Left cardiac atrium (tissue), 4 donors: ENCODE data around the gene CMAS. TPM values are rescaled to one million over a fixed set of nuclear protein-coding genes. Genes with fewer than 3 reads are reported as not detected.
"Not testable (repeated sequence)": the region's sequence is repeated elsewhere in the genome, so short reads cannot be mapped to it uniquely, and the experiment has no call there.

ENCODE experiments used
- ATAC-seq, 2 donors: fragments of 200-7000 bp; cut with Tn5 transposase; one replicate each; pipeline ENCODE4 v1.9.1; 2020; ENCODE audit warnings: mild to moderate bottlenecking in 2 of 2, moderate library complexity in 2 of 2
- DNase-seq: peaks from one replicate; pipeline ENCODE4 v3.0.0-alpha.2; 2020
- intact Hi-C, 2 donors: fragments of 100-400 bp; cut with DNase I; formaldehyde crosslinking; loops; one replicate each; pipeline versions ENCODE4 v1.14.1 to v1.15.1; 2022 to 2023
- total RNA-seq, 2 donors: library from RNA; stranded (reverse); fragmentation: NEBNext Ultra II Directional; extraction: Animal tissue kit (Norgen Biotek cat#: 25700); gene quantifications; one replicate each; pipeline ENCODE4 v1.2.1, GENCODE V29; 2021
- donor health status: DM: no; HTN: yes; CAD: no.
- donor health status: DM: no; HTN: yes; CAD: no; lungs with severe emphysema.
- donor health status: DM: yes; HTN: yes; CAD: no.
- donor health status: Dilated cardiomyopathy.

CMAS gene
- total RNA-seq, 2 donors from 2014 or later: 42.2 to 48.0 TPM

GRCh38 chr12:22043943-22044342 is 2.1 kb upstream of the CMAS start:
- intact Hi-C loops: no loop called here
- no peak for DNase-seq
- ATAC-seq: no peak

GRCh38 chr12:22044391-22044790 is 1.6 kb upstream of the CMAS start:
- DNase-seq (no peak), ATAC-seq (no peak)
- intact Hi-C loops: no loop called here

- peak in 1 of 2 donors; percentile 46 for ATAC-seq
- intact Hi-C loops: no loop called here
Observed at GRCh38 chr12:22046968-22047390, 961 bp downstream of the CMAS start.

GRCh38 chr12:22047494-22047893 is 1.5 kb downstream of the CMAS start:
- DNase-seq (no peak), ATAC-seq (no peak)
- intact Hi-C loops: no loop called here

More at GRCh38 chr12:22046968-22047390, 961 bp downstream of the CMAS start:
- DNase-seq: no peak

GRCh38 chr12:22048351-22049041 is 2.5 kb downstream of the CMAS start:
- no peak for ATAC-seq
- intact Hi-C loops: no loop called here
- DNase-seq: no peak

GRCh38 chr12:22050078-22050477 is 4.1 kb downstream of the CMAS start:
- no peak for ATAC-seq

GRCh38 chr12:22051114-22051698 is 5.2 kb downstream of the CMAS start:
- intact Hi-C loops: no loop called here
- ATAC-seq (no peak), DNase-seq (no peak)

More at GRCh38 chr12:22050078-22050477, 4.1 kb downstream of the CMAS start:
- DNase-seq: no peak
- intact Hi-C loops: no loop called here

- DNase-seq, intact Hi-C loops, ATAC-seq: not testable (repeated sequence)
Observed at GRCh38 chr12:22052994-22053393, 7.0 kb downstream of the CMAS start.

- ATAC-seq (no peak), DNase-seq (no peak)
- intact Hi-C loops: no loop called here
Observed at GRCh38 chr12:22054155-22054554, 8.1 kb downstream of the CMAS start.

- ATAC-seq: no peak
- intact Hi-C loops: no loop called here
Observed at GRCh38 chr12:22056607-22057006, 10.6 kb downstream of the CMAS start.

GRCh38 chr12:22059976-22060647 is 14.1 kb downstream of the CMAS start:
- ATAC-seq (no peak), DNase-seq (no peak)
- intact Hi-C loops: no loop called here

More at GRCh38 chr12:22056607-22057006, 10.6 kb downstream of the CMAS start:
- no peak for DNase-seq

GRCh38 chr12:22064968-22065367 is 18.9 kb downstream of the CMAS start:
- intact Hi-C loops: no loop called here
- ATAC-seq (no peak), DNase-seq (no peak)

- no peak for ATAC-seq
- no peak for DNase-seq
- intact Hi-C loops: no loop called here
Observed at GRCh38 chr12:22066310-22066709, 20.3 kb downstream of the CMAS start.

- no peak for ATAC-seq
- no peak for DNase-seq
- intact Hi-C loops: no loop called here
Observed at GRCh38 chr12:22069851-22070250, 23.8 kb downstream of the CMAS start.

GRCh38 chr12:22082190-22082701 is 36.2 kb downstream of the CMAS start:
- ATAC-seq: no peak

GRCh38 chr12:22083167-22083566 is 37.1 kb downstream of the CMAS start:
- ATAC-seq (peak in 1 of 2 donors; percentile 24), DNase-seq (no peak)
- intact Hi-C loops: loop anchor here (2.0 to 5.0 kb wide), 3 partner anchors 254 to 374 kb away; no protein-coding TSS in a partner anchor

More at GRCh38 chr12:22082190-22082701, 36.2 kb downstream of the CMAS start:
- no peak for DNase-seq
- intact Hi-C loops: loop anchor here (2.0 to 5.0 kb wide), 3 partner anchors 255 to 375 kb away; no protein-coding TSS in a partner anchor

- intact Hi-C loops: loop anchor here (5.0 kb wide), 3 partner anchors 252 to 377 kb away; no protein-coding TSS in a partner anchor
- ATAC-seq (no peak), DNase-seq (no peak)
Observed at GRCh38 chr12:22084852-22085251, 38.8 kb downstream of the CMAS start.

GRCh38 chr12:22088886-22089285 is 42.9 kb downstream of the CMAS start:
- DNase-seq (no peak), ATAC-seq (no peak)
- intact Hi-C loops: loop anchor here in 1 of 2 donors (5.0 kb wide), 1 partner anchor 373 kb away; no protein-coding TSS in a partner anchor

GRCh38 chr12:22089486-22089885 is 43.5 kb downstream of the CMAS start:
- intact Hi-C loops: loop anchor here in 1 of 2 donors (5.0 kb wide), 1 partner anchor 373 kb away; no protein-coding TSS in a partner anchor
- ATAC-seq: no peak
- DNase-seq: no peak

GRCh38 chr12:22099062-22099461 is 53.0 kb downstream of the CMAS start:
- DNase-seq, ATAC-seq, intact Hi-C loops: not testable (repeated sequence)
